Left lung (tissue), 10 donors: ENCODE results near the gene WDFY1. TPM values are rescaled to one million over a fixed set of nuclear protein-coding genes. Genes with fewer than 3 reads are reported as not detected.

Source experiments
- ATAC-seq: fragments of 200-7000 bp; cut with Tn5 transposase; one replicate; pipeline ENCODE4 v1.9.1; 2020; ENCODE audit warnings: moderate library complexity
- DNase-seq, 4 donors: peaks; one replicate each; pipeline ENCODE4 v3.0.0-alpha.2; 2013 to 2020
- H3K27ac ChIP-seq, 2 donors: fragments of 200-600 bp; sonication (generic) in 1 of 2; one replicate each; pipeline versions ENCODE4 v1.5.0 to v1.8.0; 2020 to 2021
- H3K27me3 ChIP-seq, 2 donors: fragments of 200-600 bp; sonication (generic) in 1 of 2; one replicate each; pipeline versions ENCODE4 v1.5.0 to v1.8.0; 2020 to 2021
- H3K36me3 ChIP-seq, 2 donors: fragments of 200-600 bp; sonication (generic) in 1 of 2; one replicate each; pipeline versions ENCODE4 v1.5.0 to v1.8.0; 2020 to 2021
- H3K4me1 ChIP-seq, 2 donors: fragments of 200-600 bp; one replicate each; pipeline ENCODE4 v1.8.0; 2021
- H3K4me3 ChIP-seq, 2 donors: fragments of 200-600 bp; sonication (generic) in 1 of 2; one replicate each; pipeline versions ENCODE4 v1.5.0 to v1.8.0; 2020 to 2021; ENCODE audit warnings: mild to moderate bottlenecking in 1 of 2
- H3K9me3 ChIP-seq, 2 donors: fragments of 200-600 bp; sonication (generic) in 1 of 2; one replicate each; pipeline versions ENCODE4 v1.5.0 to v1.8.0; 2020 to 2021
- intact Hi-C, 2 donors: fragments of 100-400 bp; cut with DNase I; formaldehyde crosslinking; loops; one replicate each; pipeline versions ENCODE4 v1.11.2 to v1.14.2; 2022
- polyA plus RNA-seq, 6 donors: library from polyadenylated mRNA; unstranded; fragments of 120-200 nt; gene quantifications; one replicate each; pipeline ENCODE4 v1.2.1, GENCODE V29; 2013; ENCODE audit not compliant: insufficient read length in 6 of 6
- total RNA-seq, 2 donors: library from RNA; stranded (reverse); fragmentation: NEBNext Ultra II Directional; extraction: Animal tissue kit (Norgen Biotek cat#: 25700); gene quantifications; one replicate each; pipeline ENCODE4 v1.2.1, GENCODE V29; 2021
- TF ChIP-seq, protein P1 (sequence below), 2 donors: fragments of 200-600 bp; sonication (generic) in 1 of 2; IDR thresholded peaks; one replicate each; pipeline versions ENCODE4 v1.5.0 to v1.8.0; 2021; ENCODE audit warnings: antibody characterized with exemption in 2 of 2
- donor health status: DM: no; HTN: yes; CAD: no.
- donor health status: DM: no; HTN: no; CAD: no.

The WDFY1 gene
- total and polyA plus RNA-seq, 8 donors: 45.5 to 71.9 (median 67.5) TPM

- Histone ChIP-seq H3K27me3 (no peaks in the 10 kb centered on the region), H3K27ac (peak overlapping the region in 1 of 2 donors; percentile 15), H3K4me3 (no peak overlapping the region), H3K4me1 (peaks cover 0 to 19% of the 10 kb centered on the region in 2 donors), H3K36me3 (peaks cover 0 to 18% of the 10 kb centered on the region in 2 donors), H3K9me3 (no peaks in the 10 kb centered on the region)
- TF ChIP-seq, protein P1, sequence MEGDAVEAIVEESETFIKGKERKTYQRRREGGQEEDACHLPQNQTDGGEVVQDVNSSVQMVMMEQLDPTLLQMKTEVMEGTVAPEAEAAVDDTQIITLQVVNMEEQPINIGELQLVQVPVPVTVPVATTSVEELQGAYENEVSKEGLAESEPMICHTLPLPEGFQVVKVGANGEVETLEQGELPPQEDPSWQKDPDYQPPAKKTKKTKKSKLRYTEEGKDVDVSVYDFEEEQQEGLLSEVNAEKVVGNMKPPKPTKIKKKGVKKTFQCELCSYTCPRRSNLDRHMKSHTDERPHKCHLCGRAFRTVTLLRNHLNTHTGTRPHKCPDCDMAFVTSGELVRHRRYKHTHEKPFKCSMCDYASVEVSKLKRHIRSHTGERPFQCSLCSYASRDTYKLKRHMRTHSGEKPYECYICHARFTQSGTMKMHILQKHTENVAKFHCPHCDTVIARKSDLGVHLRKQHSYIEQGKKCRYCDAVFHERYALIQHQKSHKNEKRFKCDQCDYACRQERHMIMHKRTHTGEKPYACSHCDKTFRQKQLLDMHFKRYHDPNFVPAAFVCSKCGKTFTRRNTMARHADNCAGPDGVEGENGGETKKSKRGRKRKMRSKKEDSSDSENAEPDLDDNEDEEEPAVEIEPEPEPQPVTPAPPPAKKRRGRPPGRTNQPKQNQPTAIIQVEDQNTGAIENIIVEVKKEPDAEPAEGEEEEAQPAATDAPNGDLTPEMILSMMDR (IDR thresholded peaks at IDR 0.05): no peak
- intact Hi-C loops: no loop called here
- DNase-seq (no peak), ATAC-seq (peak; percentile 65)
These were observed 36.7 kb downstream of the WDFY1 start for GRCh38 chr2:223908304-223908998.

- Histone ChIP-seq H3K36me3 (peaks cover 0 to 30% of the 10 kb centered on the region in 2 donors), H3K27me3 (no peaks in the 10 kb centered on the region), H3K27ac (no peak overlapping the region), H3K9me3 (no peaks in the 10 kb centered on the region), H3K4me1 (peaks cover 0 to 19% of the 10 kb centered on the region in 2 donors), H3K4me3 (no peak overlapping the region)
- intact Hi-C loops: no loop called here
- DNase-seq (no peak), ATAC-seq (no peak)
- TF ChIP-seq, protein P1 (IDR thresholded peaks at IDR 0.05): no peak
These were observed 39.1 kb downstream of the WDFY1 start for GRCh38 chr2:223905996-223906395.

GRCh38 chr2:223901854-223902253 is 43.3 kb downstream of the WDFY1 start:
- Histone ChIP-seq H3K36me3 (peaks cover 0 to 63% of the 10 kb centered on the region in 2 donors), H3K27ac (no peak overlapping the region), H3K9me3 (no peaks in the 10 kb centered on the region), H3K4me1 (no peaks in the 10 kb centered on the region), H3K4me3 (no peak overlapping the region), H3K27me3 (no peaks in the 10 kb centered on the region)
- intact Hi-C loops: no loop called here
- no peak for DNase-seq
- ATAC-seq: peak; percentile 36
- TF ChIP-seq, protein P1 (IDR thresholded peaks at IDR 0.05): no peak

DNA sequence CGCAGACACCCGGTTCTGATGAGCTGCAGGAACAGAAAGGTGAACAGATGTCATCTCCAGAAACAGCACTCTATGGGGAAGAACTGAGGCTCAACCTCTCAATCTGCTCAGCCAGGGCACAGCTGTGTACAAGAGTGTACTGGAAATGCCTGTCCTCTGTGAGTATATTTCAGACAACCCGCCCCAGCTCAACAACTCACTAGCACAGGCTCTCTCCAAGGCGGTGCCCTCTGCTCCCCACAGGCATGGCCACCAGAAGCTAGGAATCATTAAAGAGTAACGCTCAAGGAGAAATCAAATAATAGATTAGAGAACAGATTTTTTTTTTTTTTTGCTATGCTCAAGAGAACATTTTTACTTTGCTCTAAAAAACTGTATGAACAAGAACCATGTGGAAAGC is 43.8 kb downstream of the WDFY1 start:
- Histone ChIP-seq H3K27me3 (no peaks in the 10 kb centered on the region), H3K36me3 (peaks cover 0 to 63% of the 10 kb centered on the region in 2 donors), H3K4me3 (no peak overlapping the region), H3K27ac (no peak overlapping the region), H3K9me3 (no peaks in the 10 kb centered on the region), H3K4me1 (no peaks in the 10 kb centered on the region)
- intact Hi-C loops: no loop called here
- DNase-seq: no peak
- no peak for ATAC-seq
- TF ChIP-seq, protein P1 (IDR thresholded peaks at IDR 0.05): no peak

DNA sequence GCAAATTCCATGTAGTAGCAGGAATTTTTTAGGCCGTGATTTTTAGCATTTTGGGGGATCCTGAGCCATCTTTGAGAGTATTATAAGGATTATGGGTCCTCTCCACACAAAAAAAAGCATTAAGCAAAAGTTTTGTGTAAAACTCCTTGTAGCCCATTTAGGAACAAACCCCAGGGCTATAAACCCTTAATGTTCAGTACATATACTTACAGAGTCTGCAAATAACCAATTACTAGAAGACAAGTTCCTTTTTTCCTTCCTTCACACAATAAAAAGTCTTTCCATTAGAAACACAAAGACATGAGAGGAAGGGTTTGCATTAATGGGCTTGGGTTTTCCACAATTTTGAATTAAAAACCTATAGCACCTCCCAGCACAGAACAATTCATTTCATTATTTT is 44.6 kb downstream of the WDFY1 start:
- Histone ChIP-seq H3K9me3 (no peaks in the 10 kb centered on the region), H3K27me3 (no peaks in the 10 kb centered on the region), H3K27ac (no peak overlapping the region), H3K4me3 (no peak overlapping the region), H3K4me1 (no peaks in the 10 kb centered on the region), H3K36me3 (peaks cover 0 to 66% of the 10 kb centered on the region in 2 donors)
- intact Hi-C loops: no loop called here
- TF ChIP-seq, protein P1 (IDR thresholded peaks at IDR 0.05): no peak
- no peak for DNase-seq
- ATAC-seq: no peak
